ENCODE results near the gene REX1BD.
"Not testable (repeated sequence)": the region's sequence is repeated elsewhere in the genome, so short reads cannot be mapped to it uniquely, and the experiment has no call there.

The REX1BD gene

DNA sequence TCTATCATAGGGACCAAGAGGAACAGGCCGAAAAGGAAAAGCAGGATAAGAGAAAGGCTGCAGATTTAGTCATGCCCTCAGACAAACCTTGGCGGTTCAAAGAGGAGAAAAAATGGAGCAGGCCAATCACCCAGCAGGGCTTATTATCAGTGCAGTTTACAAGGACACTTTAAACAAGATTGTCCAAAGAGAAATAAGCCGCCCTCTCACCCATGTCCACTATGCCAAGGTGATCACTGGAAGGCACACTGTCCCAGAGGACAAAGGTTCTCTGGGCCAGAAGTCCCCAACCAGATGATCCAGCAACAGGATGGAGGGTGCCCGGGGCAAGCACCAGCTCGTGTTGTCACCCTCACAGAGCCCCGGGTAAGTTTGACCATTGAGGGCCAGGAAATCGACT lies 8.3 kb upstream of the REX1BD start:
- DNase-seq = no peak

DNA sequence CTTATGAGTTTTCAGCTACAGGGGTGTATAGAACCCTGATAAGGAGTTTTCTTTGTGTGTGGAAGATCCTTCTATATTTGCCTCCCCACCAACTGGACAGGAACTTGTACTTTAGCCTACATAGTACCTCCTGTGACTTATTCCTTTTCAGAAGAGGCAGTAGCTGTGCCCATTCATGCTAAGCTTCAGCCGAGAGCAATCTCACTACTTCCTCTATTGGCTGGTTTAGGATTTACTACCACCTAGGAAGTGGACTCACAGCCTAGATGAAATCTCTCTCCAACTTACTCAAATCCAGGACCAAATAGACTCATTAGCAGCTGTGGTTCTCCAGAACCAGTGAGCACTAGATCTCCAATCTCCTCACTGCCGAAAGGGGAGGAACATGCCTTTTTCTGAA lies 2.3 kb upstream of the REX1BD start:
- DNase-seq = no peak

DNA sequence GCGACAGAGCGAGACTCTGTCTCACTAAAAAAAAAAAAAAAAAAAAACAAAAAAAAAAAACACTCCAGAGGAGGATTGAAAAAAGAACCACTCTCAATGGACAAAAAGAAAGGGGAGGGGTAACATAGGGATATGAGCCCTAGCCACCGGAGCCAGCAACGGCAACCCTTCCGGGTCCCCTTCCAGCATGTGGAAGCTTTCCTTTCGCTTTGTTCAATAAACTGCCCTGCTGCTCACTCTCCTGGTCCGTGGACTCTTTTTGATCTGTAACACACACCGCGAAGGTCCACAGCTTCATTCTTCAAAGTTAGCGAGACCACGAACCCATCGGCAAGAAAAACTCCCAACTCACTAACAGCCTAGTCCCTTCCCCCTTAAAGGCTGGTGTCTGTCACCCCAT lies 1.0 kb upstream of the REX1BD start:
- no peak for DNase-seq

DNA sequence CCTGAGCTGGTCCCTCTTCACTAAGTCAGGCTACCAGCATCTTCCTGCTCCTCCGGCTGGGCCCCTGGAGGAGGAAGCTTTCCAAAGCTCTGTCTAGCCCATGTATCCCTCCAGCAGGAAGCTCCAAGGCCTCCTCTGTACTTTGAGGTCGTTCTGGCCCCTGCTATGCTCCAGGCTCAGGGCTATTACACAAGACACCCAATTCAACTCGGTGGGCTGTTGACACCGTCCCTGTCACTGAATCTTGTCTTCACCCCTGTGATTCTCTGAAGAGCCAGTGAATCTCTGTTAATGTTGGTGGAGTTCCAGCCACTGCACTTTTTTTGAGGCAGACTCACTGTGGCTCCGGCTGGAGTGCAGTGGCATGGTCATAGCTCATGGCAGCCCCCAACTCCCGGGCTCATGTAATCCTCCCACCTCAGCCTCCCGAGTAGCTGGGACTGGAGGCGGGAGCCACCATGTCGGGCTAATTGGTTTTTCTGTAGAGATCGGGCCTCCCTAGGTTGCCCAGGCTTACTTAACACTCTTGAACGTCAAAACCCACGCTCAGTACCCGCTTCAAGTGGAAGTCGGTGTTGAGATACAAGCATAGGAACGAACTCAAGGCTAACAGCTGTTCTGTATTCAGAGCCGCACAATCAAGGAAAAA lies 512 bp upstream of the REX1BD start:
- no peak for DNase-seq

DNA sequence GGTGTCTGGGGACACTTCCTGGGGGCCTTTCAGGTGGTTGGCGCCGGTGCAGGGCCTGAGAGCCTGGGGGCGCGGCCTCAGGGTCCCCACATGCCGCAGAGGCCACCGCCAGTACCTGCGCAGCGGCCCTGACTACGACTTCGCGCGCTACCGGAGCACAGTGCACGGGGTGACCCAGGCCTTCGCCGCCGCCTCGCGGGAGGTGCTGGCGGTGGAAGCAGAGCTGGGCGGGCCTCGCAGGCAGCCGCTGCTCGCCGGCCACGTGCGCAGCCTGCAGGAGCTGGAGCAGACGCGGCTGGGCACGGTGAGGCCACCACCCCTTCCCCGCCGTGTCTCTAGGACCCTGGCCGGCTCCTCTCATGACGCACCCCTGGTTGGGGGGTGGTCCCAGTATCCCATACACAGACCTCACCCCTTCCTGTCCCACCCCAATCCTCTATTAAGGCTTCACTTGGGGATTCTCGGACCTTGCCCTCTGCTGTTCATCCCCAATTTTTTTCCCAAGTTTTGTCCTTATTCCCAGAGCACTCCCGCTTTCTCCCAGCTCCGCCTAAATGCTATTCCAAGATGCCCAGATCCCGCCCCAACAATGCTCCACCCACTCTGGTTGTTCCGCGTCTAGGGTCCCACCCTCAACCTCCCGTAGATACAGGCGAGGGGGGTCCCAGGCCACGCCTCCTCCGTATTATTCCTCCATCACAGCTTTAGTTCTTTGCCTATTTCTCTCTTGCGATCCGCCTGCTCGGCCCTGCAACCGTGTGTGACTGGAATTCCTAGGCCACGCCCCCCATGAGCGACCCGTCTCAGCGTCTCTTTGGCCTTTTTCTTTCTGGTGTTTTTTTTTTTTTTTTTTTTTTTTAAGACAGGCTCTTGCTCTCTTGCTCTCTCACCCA lies 1.0 kb downstream of the REX1BD start:
- peak; percentile 54 to 65 for DNase-seq

DNA sequence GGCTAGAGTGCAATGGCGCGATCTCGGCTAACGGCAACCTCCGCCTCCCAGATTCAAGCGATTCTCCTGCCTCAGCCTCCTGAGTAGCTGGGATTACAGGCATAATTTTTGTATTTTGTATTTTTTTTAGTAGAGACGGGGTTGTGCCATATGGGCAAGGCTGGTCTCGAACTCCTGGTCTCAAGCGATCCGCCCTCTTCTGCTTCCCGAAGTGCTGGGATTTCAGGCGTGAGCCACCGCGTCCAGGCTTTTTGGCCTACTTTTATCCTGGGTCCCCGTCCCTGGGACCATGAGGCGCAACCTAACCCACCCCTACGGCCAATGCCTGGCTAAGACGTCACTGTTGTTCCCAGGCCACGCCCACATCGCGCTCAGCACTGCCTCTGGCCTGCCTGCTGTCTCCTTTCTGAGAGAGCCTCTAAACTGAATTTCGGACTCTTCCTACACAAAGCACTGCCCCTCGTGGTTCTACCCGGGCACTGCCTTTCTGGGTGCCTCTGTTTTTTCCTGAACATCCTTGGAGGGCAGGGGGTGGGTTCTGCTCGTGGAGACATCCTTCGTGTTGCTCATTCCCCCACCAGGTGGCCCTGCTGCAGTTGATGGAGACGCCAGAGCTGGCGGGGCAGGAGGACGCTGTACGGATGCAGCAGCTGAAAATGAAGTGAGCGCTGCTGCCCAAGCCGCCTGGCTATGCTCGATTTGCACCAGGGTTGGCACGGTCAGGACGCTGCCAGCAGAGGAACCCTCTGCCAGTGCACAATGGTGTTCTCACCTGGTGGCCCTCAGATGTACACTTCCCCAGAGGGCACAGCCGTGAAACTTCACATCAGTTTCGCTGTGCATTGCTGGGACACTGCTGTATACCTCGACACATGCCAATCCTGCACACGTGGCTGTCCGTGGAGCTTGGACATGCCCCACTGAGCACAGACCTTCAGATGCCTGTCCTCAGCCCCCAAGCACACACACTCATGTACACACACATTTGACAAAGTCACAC lies 2.0 kb downstream of the REX1BD start:
- peak; percentile 89 to 95 for DNase-seq

DNA sequence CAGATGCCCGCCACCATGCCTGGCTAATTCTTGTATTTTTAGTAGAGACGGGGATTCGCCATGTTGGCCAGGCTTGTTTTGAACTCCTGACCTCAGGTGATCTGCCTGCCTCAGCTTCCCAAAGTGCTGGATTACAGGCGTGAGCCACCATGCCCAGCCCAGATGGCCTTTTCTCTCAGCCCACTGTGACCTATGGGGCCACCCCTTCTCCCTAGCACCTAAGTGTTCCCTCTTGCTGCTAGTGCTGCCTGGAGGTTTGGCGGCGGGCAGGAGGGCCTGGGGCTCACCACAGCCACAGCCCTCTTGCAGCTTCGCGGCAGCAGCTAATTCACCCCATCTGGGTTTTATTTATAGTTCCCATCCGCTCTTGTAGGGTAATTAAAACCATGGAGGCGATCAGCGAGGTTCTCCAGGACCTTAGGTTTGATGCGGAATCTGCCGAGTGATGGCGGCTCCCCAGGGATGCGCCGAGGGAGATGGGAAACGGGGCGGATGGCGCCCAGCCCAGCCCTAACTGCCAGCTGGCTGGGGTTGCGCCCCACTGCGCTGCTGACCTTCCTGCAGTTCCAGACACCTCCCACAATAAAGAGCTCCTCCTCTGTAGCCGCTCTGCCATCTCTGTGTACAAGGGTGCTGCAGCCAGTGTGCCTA lies 3.3 kb downstream of the REX1BD start:
- DNase-seq = no peak

DNA sequence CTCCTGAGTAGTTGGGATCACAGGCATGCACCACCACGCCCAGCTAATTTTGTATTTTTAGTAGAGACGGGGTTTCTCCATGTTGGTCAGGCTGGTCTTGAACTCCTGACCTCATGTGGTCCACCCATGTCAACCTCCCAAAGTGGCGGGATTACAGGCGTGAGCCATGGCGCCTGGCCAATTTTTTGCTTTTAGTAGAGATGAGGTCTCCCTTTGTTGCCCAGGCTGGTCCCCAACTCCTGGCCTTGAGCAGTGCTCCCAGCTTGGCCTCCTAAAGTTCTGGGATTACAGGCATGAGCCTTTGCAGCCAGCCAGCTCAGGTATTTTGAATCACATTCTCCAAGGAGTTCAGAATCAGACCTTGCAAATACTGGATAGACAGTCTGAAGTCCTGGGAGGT lies 4.1 kb downstream of the REX1BD start:
- DNase-seq = not testable (repeated sequence)

DNA sequence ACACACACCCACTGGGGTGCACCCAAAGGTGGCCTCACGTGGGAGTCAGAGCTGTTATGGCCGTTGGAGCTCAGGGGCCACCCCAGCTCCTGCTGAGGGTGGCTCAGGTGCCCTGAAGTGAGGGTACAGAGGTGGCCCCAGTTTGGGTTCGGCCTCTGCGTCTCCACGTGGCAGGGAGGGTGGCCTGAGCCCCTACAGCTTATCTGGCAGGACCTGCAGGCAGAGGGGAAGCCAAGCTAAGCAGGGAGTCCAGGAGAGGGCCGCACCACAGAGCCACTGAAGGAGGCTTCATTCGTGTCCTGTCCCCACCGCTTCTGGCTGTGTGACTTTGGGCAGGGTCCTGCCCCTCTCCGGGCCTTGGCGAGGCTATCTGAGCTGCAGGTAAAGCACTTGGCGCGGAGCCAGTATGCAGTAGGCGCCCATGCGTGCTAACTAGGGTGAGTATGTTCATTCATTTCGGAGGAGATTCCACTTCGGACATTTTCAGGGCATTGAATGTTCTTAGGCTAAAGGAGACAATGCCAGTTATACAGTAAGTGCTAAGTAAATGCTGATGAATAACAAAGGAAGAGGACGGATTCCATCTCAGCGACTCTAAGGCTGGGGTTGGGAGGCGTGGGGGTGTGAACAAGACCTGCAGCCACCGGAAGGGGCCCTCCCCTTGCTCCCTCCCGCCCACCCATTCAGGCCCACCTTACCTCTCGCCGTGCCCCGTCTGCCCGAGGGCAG lies 4.9 kb downstream of the REX1BD start:
- DNase-seq = no peak

DNA sequence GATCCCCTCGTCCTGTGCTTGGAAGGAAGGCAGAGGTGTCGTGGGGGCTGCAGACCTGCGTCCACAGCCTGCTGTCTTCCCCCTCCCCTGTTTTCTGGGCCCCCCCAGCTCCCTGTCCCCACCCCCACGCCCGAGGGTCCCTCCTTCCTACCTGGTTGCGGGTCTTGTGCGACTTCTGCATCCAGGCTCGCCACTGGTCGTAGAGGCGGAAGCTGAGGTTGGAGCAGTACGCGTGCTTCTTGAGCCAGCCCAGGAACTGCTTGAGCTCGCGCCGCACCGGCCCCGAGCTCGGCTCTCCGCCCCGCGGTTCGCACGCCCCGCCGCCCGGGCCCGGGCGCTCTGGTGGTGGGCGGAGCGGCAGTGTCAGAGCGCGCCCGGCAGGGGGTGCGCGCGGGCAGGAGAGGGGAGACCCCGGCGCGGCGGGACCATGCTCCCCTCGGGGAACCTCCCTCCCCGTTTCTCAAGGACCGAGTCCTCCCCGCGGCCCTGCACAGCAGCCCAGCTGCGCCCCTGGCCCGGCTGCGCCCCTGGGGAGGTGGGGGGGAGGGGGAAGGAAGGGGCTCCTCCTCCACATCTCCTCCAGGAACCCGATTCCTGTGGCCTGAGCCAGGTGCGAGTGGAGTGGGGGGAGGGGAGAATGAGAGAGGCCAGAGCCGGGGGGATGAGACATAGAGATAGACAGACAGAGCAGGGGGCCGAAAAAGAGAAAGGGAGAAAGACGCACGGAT lies 5.7 kb downstream of the REX1BD start:
- DNase-seq = peak; percentile 24 to 82

DNA sequence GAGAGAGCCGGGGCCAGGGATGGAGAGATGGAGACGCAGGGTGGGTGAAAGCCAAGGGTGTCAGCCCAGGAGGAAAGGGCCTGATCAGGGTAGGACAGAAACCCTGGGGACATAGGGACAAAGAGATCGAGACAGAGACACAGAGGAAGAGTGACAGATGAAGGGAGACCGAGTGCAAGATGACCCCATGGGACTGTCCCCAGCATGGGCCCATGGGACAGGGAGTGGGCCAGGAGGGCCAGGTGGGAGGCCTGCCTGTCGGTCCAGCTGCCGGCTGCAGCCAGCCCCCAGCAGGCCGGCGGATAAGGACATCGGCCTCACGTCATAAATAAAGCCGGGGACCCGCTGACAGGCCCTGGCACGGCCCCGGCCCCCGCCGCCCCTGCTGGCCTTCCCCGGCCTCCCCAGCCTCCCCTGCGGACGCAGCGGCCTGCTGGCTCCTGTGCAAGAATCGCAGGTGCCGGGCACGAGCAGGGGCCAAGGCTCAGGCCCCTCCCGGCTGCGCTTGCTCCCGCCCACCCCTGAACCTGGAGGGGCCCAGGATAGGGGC lies 6.3 kb downstream of the REX1BD start:
- DNase-seq = no peak

DNA sequence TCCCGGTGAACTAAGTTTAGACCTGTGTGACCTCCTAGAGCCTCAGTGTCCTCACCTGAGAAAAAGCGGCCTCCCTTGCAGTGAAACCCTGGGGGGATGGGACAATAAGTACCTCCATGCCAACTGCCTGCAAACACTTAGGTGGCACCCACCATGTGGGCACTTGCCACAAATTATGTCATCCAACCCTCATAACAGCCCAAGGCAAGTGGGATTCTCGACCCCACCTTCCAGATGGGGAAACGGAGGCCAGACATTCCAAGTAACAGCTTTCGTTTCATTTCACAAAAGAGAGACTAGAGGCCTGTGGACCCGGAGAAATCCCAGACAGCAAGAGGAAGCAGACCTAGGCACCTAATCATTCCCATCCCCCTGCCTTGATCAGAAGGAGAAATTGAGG lies 6.9 kb downstream of the REX1BD start:
- no peak for DNase-seq

DNA sequence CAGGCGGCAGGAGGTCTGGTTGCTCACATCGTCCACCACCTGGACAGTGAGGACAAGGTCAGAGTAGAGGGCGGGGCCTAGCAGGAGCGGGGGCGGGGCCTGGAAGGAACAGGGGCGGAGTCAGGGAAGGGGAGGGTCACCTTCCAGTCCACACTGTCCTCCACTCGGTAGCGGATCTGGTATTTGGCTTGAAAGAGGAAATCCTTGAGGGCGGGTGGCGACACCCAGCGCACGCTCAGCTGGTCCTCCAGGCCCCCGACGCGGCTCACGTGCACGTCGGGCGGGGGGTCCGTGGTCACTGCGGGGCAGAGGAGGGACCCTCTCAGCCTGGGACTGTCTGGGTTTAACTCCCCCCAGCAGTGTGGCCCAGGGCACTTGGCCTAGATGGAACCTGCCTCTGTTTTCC lies 8.2 kb downstream of the REX1BD start:
- DNase-seq = peak in 1 of 2 experiments; percentile 36

DNA sequence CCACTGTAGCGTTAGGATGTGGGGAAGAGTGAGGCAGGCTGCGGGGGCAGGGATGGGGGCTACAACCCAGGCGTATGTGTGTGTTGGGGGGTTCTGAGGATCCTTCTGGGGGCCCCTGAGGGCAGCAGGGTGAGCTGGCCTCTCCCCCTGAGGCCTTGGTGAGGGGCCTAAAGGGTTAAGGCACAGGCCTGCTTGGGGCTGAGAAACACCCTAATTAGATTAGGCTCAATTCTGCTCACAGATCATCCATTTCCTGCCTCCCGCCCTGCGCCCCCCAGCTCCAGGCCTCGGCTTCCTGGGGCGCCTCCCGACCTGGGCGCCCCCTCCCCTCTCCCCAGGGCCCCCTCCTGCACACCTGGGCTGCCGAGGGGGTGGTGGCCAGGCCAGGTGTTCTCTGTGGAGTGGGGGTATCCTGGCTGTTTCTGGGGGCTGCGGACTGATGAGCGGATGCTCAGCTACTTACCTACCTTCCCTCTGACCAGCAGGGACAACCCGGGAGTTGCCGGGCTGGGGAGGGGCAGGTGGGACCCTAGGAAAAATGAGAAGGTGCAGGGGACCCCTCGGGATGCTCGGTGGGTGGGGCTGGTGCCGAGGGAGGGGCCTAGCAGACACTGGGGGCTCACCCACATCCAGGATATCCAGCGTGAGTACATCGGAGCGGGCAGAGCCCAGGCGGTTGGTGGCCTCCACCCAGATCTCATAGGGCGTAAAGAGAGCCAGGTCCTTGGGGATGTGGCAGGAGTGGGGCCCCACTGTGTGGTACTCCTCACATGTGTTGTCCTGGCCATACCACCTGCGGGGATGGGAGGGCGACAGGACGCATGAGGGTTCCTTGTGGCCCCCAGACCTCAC lies 9.4 kb downstream of the REX1BD start:
- no peak for DNase-seq

DNA sequence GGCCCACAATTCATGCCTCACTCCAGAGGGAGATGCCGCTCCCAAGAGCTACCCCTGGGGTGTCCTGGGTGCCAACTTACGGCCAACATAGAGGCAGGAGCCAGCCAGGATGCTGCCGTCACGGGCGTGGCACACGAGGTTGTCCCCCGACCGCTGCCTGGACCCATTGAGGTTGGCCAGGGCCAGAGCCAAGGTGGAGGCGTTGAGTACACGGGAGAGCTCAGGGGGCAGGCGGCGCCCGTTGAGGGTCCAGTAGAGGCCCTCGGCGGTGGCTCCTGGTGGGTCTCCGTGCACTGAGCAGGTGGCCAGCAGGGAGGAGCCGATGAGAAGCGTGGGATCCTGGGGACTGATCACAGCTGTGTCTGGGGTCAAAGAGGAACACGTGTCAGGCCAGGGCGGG lies 10.9 kb downstream of the REX1BD start:
- DNase-seq = no peak

DNA sequence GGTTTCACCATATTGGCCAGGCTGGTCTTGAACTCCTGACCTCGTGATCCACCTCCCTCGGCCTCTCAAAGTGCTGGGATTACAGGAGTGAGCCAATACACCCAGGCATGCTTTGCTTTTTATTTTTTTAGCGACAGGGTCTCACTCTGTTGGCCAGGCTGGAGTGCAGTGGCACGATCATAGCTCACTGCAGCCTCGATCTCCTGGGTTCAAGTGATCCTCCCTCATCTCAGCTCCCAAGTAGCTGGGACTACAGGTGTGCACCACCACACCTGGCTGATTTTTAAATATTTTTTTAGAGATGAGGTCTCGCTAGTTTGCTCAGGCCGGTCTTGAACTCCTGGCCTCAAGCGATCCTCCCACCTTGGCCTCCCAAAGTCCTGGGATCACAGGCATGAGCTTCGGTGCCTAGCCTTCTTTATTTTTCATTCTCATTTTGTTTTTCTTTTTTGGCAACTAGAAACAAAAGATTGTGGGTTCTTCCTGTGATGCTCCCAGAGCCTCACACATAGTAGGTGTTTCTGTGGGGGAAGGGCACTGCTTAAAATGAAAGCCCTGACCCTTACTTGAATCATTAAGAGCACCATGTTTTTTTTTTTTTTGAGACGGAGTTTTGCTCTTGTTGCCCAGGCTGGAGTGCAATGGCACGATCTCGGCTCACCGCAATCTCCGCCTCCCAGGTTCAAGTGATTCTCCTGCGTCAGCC lies 12.2 kb downstream of the REX1BD start:
- not testable (repeated sequence) for DNase-seq

DNA sequence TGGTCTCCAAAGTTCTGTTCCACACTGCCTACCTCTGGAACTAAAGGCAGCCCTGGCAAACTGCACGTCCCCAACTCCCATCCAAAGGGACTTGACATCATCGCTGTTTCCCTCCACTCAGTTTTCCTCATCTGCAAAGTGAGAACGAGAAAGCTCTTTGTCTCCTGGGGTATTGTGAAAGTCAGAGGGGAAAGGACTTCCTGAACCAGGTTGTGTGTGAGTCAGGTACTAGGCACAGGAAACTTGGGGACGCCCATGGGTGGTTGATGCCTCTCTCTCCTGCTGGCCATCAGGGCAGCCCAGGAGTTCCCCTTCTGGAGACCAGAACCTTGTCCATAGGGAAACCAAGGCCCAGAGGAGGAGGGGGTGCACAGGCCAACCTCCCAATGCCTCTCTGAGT lies 13.3 kb downstream of the REX1BD start:
- DNase-seq = no peak

DNA sequence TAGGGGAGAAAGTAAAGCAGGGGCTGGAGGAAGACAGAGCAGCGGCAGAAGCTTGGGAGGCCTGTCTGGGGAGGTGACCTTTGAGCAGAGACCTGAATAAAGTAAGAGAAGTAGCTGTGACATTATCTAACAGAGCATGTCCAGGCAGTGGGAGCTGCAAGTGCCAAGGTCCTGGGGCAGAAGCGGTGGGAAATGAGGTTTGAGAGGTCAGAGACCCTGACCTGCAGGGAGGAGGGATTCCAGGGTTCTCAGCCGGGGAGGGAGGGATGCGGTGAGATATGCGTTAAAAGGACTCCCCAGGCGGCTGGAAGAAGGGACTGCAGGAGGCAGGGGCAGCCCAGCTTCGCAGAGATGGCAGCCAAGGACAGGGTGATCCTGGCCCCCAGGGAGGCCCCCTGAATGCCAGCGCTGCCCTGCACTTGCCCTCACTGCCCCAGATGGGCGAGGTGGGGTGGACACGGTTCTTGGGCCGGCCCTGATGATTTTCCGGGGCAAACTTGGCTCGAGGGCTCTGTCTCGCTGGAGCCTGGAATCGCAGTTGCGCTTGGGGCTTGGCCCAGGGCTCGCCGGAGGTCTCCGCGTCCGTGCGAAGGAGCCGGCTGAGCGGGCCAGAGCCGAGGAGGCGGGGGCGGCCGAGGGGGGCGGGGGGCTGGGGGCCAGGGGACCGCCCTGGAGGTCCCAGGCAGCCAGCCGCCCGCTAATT lies 14.8 kb downstream of the REX1BD start:
- DNase-seq = peak in 1 of 2 experiments; percentile 46

All from NCI-H526 (cell line).